ENCODE results near the gene KCNK3.

- TF ChIP-seq EZH2 (IDR thresholded peaks at IDR 0.05; ENCODE audit: borderline replicate concordance, insufficient read depth, low read depth, low read length, poor library complexity, severe bottlenecking) (no peak), CTCF (IDR thresholded peaks at IDR 0.05) (no peak)
Observed at GRCh38 chr2:26651470-26651771, 41.1 kb upstream of the KCNK3 start.

Measured in B cell (primary cell).